ENCODE results near the gene PDLIM3. TPM values are rescaled to one million over a fixed set of nuclear protein-coding genes. Genes with fewer than 3 reads are reported as not detected.
A peak's percentile ranks its signal among the peaks of the same experiment; 100 is the strongest.

PDLIM3 gene
- total RNA-seq, 1 donor from 2014 or later, result 308 TPM

GRCh38 chr4:185510806-185511205 lies 24.5 kb downstream of the PDLIM3 start:
- Histone ChIP-seq H3K9me3 (replicated peaks) (no peaks in the 10 kb centered on the region), H3K27me3 (ENCODE audit: low read depth) (no peaks in the 10 kb centered on the region), H3K4me1 (peaks cover 30% of the 10 kb centered on the region), H3K4me3 (no peak overlapping the region), H3K36me3 (peaks cover 4% of the 10 kb centered on the region), H3K27ac (replicated peaks) (peak overlapping the region; percentile 27)
- no peak for DNase-seq
- no peak for TF ChIP-seq CTCF (IDR thresholded peaks at IDR 0.05; ENCODE audit: borderline replicate concordance)
- intact Hi-C loops (cut with micrococcal nuclease), result no loop called here

GRCh38 chr4:185508181-185508580 lies 27.1 kb downstream of the PDLIM3 start:
- H3K4me3 ChIP-seq, result no peak overlapping the region
- no peaks in the 10 kb centered on the region for H3K27me3 ChIP-seq (ENCODE audit: low read depth)
- intact Hi-C loops (cut with micrococcal nuclease), result no loop called here
- no peak for TF ChIP-seq CTCF (IDR thresholded peaks at IDR 0.05; ENCODE audit: borderline replicate concordance)
- DNase-seq, result no peak
- H3K4me1 ChIP-seq, result peaks cover 17% of the 10 kb centered on the region
- peak overlapping the region; percentile 0 for H3K27ac ChIP-seq (replicated peaks)
- H3K9me3 ChIP-seq (replicated peaks), result no peaks in the 10 kb centered on the region
- H3K36me3 ChIP-seq, result peaks cover 14% of the 10 kb centered on the region

- DNase-seq, result no peak
- TF ChIP-seq CTCF (IDR thresholded peaks at IDR 0.05; ENCODE audit: borderline replicate concordance), result no peak
- Histone ChIP-seq H3K4me3 (no peak overlapping the region), H3K27ac (replicated peaks) (no peak overlapping the region), H3K36me3 (peaks cover 25% of the 10 kb centered on the region), H3K27me3 (ENCODE audit: low read depth) (no peaks in the 10 kb centered on the region), H3K4me1 (peaks cover 14% of the 10 kb centered on the region), H3K9me3 (replicated peaks) (no peaks in the 10 kb centered on the region)
- intact Hi-C loops (cut with micrococcal nuclease), result no loop called here
These were observed 28.9 kb downstream of the PDLIM3 start for GRCh38 chr4:185506422-185506821.

- Histone ChIP-seq H3K27ac (replicated peaks) (peak overlapping the region; percentile 84), H3K4me1 (peaks cover 9% of the 10 kb centered on the region), H3K27me3 (ENCODE audit: low read depth) (no peaks in the 10 kb centered on the region), H3K36me3 (peaks cover 33% of the 10 kb centered on the region), H3K4me3 (peak overlapping the region; percentile 43), H3K9me3 (replicated peaks) (peaks cover 14% of the 10 kb centered on the region)
- DNase-seq, result peak; percentile 83
- TF ChIP-seq CTCF (IDR thresholded peaks at IDR 0.05; ENCODE audit: borderline replicate concordance), result peak; percentile 9
- intact Hi-C loops (cut with micrococcal nuclease), result no loop called here
These were observed 30.9 kb downstream of the PDLIM3 start for GRCh38 chr4:185504098-185505047.

- TF ChIP-seq CTCF (IDR thresholded peaks at IDR 0.05; ENCODE audit: borderline replicate concordance), result no peak
- DNase-seq, result no peak
- Histone ChIP-seq H3K4me3 (no peak overlapping the region), H3K27me3 (ENCODE audit: low read depth) (no peaks in the 10 kb centered on the region), H3K27ac (replicated peaks) (no peak overlapping the region), H3K4me1 (peaks cover 9% of the 10 kb centered on the region), H3K9me3 (replicated peaks) (peaks cover 14% of the 10 kb centered on the region), H3K36me3 (peaks cover 33% of the 10 kb centered on the region)
- intact Hi-C loops (cut with micrococcal nuclease), result no loop called here
These were observed 32.9 kb downstream of the PDLIM3 start for GRCh38 chr4:185502386-185502785.

Data from left ventricle myocardium inferior (tissue), 1 donor.